GM18868 (cell line): ENCODE measurements around the gene PRMT1.
A peak's percentile ranks its signal among the peaks of the same experiment; 100 is the strongest.

Experiments
- ATAC-seq: cut with Tn5 transposase; IDR thresholded peaks from one replicate; pipeline ENCODE4 v1.9.1; 2021; ENCODE audit warnings: mild to moderate bottlenecking, moderate library complexity; ENCODE audit not compliant: unreplicated experiment

PRMT1 gene

GRCh38 chr19:49667473-49667872 lies 9.6 kb upstream of the PRMT1 start:
- no peak for ATAC-seq

DNA sequence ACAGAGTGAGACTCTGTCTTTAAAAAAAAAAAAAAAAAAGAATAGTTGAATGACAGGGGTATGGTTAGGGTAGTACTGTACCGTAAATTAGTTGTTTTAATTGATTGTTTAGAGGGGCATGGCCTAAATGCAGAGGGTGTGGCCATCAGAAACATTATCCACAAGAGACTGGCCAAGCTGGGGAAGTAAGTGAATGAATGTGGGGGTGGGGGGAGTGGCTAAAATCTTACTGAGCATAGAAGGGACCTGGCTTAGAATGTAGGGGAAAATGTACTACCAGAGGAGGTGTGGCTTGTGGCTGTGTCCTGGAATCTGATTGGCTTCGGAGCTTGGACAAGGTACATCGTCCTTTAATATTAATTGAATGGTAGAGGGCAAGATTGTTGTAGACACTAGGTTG lies 7.6 kb upstream of the PRMT1 start:
- ATAC-seq = no peak

DNA sequence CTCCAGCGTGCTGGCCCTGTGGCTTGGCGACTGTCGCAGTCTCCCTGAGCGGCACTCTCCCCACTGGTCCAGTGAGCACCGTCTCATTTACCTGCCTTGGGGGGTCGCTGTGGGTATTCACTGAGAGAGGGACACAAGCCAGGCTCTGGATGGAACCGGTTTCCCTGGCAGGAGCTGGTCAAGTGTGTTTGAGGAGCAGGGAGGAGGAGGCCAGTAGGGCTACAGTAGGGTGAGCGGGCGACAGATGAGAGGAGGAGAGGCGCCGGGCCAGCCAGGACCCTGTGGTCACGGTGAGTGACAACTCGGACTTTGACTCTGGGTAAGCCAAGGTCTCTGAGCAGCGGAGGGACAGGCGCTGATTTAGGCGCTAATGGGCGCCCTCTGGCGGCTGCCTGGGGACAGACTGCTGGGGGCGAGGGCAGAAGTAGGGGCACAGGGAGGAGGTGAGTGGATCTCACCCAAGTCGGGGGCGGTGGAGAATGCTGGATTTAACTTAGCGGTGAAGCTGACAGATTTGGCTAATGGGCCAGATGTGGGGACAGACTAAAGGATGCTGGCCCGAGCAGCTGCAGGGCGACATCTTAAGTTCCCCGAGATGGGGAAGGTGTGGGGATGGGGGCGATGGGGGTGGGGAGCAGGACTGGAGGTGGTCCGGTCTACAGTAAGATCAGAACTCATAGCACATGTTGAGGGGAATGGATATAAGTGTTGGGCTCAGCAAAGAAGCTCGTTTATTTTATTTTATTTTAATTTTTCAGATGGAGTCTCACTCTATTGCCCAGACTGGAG lies 4.7 kb upstream of the PRMT1 start:
- ATAC-seq = no peak

- ATAC-seq = no peak
Measured at GRCh38 chr19:49676136-49676783, 811 bp upstream of the PRMT1 start.

GRCh38 chr19:49676784-49677230 lies 264 bp upstream of the PRMT1 start:
- ATAC-seq = peak; percentile 61

GRCh38 chr19:49677901-49678674 lies 1.0 kb downstream of the PRMT1 start:
- no peak for ATAC-seq

- ATAC-seq = no peak
Measured at GRCh38 chr19:49678985-49679770, 2.1 kb downstream of the PRMT1 start.

DNA sequence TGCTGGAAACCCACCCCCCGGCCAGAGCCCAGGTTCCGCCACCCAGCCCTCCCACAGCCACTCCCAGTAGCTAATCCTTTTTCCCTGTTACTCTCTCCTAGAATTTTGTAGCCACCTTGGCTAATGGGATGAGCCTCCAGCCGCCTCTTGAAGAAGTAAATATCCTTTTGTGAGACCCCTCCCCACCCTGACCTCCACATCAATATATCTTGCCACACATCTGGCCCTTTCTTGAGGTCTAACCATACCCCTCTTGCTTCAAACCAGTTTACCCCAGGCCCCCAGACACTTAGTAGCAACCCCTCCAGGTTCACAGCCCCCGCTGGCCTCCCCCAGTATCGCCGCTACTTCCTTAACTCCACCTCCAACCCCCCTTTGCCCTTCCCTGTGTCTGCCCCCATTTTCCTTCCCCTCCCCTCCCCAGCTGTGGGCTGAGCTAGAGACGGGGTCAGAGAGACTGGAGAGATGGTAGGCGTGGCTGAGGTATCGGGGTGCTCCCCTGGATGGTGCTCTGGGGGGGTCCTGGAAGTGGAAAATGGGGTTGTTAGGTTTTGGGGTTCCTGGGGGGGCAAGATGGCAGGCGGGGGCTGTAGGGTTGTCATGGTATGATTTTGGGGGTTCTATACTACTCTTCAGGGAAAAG lies 2.8 kb downstream of the PRMT1 start:
- ATAC-seq = no peak

DNA sequence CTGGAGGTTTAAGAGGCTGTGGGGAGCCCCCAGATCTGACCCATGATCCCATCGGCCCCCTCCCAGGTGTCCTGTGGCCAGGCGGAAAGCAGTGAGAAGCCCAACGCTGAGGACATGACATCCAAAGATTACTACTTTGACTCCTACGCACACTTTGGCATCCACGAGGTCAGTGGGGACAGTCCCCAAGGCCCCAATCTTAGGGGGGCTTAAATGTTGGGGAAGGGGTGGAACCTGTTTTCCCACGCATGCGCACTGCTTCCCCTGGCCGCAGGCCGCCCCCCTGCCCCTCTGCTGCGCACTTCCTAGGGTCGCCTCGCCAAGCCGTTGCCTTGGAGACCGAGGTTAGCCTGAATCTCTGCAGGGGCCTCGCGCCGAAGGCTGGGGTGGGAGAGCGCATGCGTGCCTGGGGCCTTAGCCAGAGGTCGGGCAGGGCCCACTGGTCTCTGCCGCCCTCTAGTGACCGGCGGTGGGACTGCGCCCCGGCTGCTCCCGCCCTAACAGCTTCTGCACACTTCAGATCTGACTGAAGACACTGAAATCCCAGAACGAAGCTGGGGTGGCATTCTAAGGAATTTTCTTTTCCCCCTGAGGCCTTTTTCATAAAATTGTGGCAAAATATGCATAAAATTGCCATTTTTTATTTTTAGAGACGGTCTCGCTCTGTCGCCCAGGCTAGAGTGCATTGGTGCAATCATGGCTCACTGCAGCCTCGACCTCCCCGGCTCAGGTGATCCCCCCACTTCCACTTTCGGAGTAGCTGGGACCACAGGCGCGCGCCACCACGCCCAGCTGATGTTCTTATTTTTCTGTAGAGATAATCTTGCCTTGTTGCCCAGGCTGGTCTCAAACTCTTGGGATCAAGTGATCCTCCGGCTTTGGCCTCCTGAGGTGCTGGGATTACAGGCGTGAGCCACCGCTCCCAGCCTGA lies 3.6 kb downstream of the PRMT1 start:
- ATAC-seq = no peak

- no peak for ATAC-seq
Measured at GRCh38 chr19:49681830-49682229, 4.8 kb downstream of the PRMT1 start.

- no peak for ATAC-seq
Measured at GRCh38 chr19:49682274-49682673, 5.2 kb downstream of the PRMT1 start.

GRCh38 chr19:49683814-49684250 lies 6.8 kb downstream of the PRMT1 start:
- ATAC-seq = no peak

DNA sequence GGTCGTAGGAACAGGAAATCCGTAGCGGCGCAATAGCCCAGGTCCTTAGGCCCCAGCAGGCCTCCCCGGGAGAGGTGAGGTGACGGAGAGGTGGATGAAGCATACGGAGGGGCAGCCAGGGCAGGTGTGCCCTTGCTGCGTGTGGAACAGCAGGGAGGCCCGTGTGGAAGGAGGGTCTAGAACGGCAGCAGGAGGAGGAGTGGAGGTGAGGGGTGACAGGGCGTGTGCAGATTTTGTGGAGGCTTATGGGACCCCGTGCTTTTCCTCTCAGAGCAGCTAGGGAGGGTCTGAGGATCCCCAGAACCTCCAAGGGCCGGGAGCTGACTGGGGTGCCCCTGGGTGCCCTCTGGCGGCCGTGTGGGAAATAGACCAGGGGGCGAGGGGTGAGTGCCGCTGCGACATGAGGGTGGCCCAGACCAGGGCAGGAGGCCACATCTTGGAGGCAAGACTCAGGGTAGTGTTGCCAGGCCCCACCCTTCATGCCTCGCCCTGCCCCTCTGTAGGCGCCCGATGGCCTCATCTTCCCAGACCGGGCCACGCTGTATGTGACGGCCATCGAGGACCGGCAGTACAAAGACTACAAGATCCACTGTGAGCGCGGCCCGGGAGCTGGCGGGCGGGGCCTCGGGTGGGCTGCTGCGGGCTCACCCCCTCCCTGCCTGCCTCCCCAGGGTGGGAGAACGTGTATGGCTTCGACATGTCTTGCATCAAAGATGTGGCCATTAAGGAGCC lies 7.3 kb downstream of the PRMT1 start:
- ATAC-seq = no peak

DNA sequence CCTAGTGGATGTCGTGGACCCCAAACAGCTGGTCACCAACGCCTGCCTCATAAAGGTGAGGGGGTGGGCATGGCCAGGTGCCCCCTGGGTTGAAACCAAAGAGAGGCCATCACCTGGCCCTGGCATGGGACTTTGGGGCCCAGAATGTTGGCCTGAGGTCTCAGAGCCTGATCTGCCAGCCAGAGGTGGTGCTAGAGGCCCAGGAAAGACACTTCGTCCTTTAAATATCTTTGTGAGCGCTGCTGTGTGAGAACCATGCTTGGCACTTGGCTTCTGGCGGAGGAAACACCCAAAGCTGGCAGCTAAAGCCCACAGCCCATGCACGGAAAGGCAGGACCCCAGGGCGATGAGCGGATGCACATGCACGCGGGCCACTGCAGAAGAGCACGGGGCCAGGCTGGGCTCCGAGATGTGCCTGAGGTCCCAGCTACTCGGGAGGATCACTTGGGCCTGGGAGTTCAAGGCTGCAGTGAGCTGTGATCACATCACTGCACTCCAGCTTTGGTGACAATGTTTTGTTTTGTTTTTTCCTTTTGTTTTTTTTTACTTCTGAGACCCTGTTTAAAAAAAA lies 8.0 kb downstream of the PRMT1 start:
- no peak for ATAC-seq

- no peak for ATAC-seq
Measured at GRCh38 chr19:49685845-49686332, 8.8 kb downstream of the PRMT1 start.

GRCh38 chr19:49686503-49687088 lies 9.5 kb downstream of the PRMT1 start:
- ATAC-seq = no peak

DNA sequence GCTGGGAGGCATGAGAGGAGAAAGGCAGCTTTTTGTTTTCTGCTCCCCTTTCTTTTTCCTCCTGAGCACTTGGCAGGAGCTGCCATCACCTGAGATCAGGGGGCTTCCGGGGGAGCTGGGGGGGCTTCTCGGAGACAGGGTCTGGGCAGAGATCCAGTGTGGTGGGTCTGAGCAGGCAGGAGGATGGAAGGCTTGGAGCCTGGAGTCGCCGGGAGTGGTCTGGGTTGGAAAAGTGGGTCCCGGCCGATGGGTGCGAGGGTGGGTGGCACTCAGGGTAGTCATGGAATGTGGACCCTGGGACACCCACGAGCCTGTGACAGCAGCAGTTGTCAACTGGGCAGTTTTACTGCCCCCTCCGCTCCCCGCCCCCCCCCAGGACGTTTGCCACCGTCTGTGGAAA lies 10.1 kb downstream of the PRMT1 start:
- ATAC-seq = no peak
